ENCODE measurements around the gene SLC31A1. TPM values are rescaled to one million over a fixed set of nuclear protein-coding genes. Genes with fewer than 3 reads are reported as not detected.
"Not testable (repeated sequence)": the region's sequence is repeated elsewhere in the genome, so short reads cannot be mapped to it uniquely, and the experiment has no call there.

The SLC31A1 gene
- total and polyA plus RNA-seq, 5 donors, result 6.0 to 20.7 (median 13.3) TPM

GRCh38 chr9:113241161-113241560, 19.8 kb downstream of the SLC31A1 start:
- no peaks in the 10 kb centered on the region for H3K27me3 ChIP-seq (ENCODE audit: control insufficient read depth, insufficient read depth)
- DNase-seq (no peak), ATAC-seq (no peak)
- no peak overlapping the region for H3K4me3 ChIP-seq (ENCODE audit: low read length)
- intact Hi-C loops (cut with DNase I), result no loop called here
- H3K27ac ChIP-seq (ENCODE audit: low read length), result no peak overlapping the region
- WGBS, result 98% methylated on average over 2 of the region's 2 CpGs
- H3K4me1 ChIP-seq (ENCODE audit: control insufficient read depth, insufficient read depth, low read length), result no peaks in the 10 kb centered on the region
- H3K9me3 ChIP-seq (ENCODE audit: control insufficient read depth, low read length), result no peaks in the 10 kb centered on the region

GRCh38 chr9:113244556-113244955, 23.2 kb downstream of the SLC31A1 start:
- no peak for DNase-seq
- ATAC-seq, result no peak
- Histone ChIP-seq H3K4me1 (ENCODE audit: control insufficient read depth, insufficient read depth, low read length) (no peaks in the 10 kb centered on the region), H3K27ac (ENCODE audit: low read length) (no peak overlapping the region), H3K9me3 (ENCODE audit: control insufficient read depth, low read length) (no peaks in the 10 kb centered on the region), H3K27me3 (ENCODE audit: control insufficient read depth, insufficient read depth) (no peaks in the 10 kb centered on the region), H3K4me3 (ENCODE audit: low read length) (no peak overlapping the region)
- intact Hi-C loops (cut with DNase I), result no loop called here
- 91% methylated on average over 2 of the region's 2 CpGs for WGBS

- intact Hi-C loops (cut with DNase I), result no loop called here
- DNase-seq (no peak), ATAC-seq (no peak)
- H3K27me3 ChIP-seq (ENCODE audit: control insufficient read depth, insufficient read depth), result no peaks in the 10 kb centered on the region
- WGBS, result 89% methylated on average over 4 of the region's 4 CpGs
- H3K4me3 ChIP-seq (ENCODE audit: low read length), result no peak overlapping the region
- no peak overlapping the region for H3K27ac ChIP-seq (ENCODE audit: low read length)
- no peaks in the 10 kb centered on the region for H3K9me3 ChIP-seq (ENCODE audit: control insufficient read depth, low read length)
- H3K4me1 ChIP-seq (ENCODE audit: control insufficient read depth, insufficient read depth, low read length), result no peaks in the 10 kb centered on the region
Observed at GRCh38 chr9:113245894-113246293, 24.6 kb downstream of the SLC31A1 start.

GRCh38 chr9:113246928-113247327, 25.6 kb downstream of the SLC31A1 start:
- intact Hi-C loops (cut with DNase I), result no loop called here
- DNase-seq (no peak), ATAC-seq (no peak)
- no peaks in the 10 kb centered on the region for H3K4me1 ChIP-seq (ENCODE audit: control insufficient read depth, insufficient read depth, low read length)
- no peak overlapping the region for H3K4me3 ChIP-seq (ENCODE audit: low read length)
- no peak overlapping the region for H3K27ac ChIP-seq (ENCODE audit: low read length)
- no peaks in the 10 kb centered on the region for H3K9me3 ChIP-seq (ENCODE audit: control insufficient read depth, low read length)
- 82% methylated on average over 6 of the region's 6 CpGs for WGBS
- H3K27me3 ChIP-seq (ENCODE audit: control insufficient read depth, insufficient read depth), result no peaks in the 10 kb centered on the region

GRCh38 chr9:113247640-113248039, 26.3 kb downstream of the SLC31A1 start:
- Histone ChIP-seq H3K4me3 (ENCODE audit: low read length) (no peak overlapping the region), H3K4me1 (ENCODE audit: control insufficient read depth, insufficient read depth, low read length) (no peaks in the 10 kb centered on the region), H3K9me3 (ENCODE audit: control insufficient read depth, low read length) (no peaks in the 10 kb centered on the region), H3K27ac (ENCODE audit: low read length) (no peak overlapping the region), H3K27me3 (ENCODE audit: control insufficient read depth, insufficient read depth) (no peaks in the 10 kb centered on the region)
- intact Hi-C loops (cut with DNase I), result no loop called here
- DNase-seq (no peak), ATAC-seq (no peak)

- H3K27ac ChIP-seq (ENCODE audit: low read length); H3K27me3 ChIP-seq (ENCODE audit: control insufficient read depth, insufficient read depth); ATAC-seq; H3K4me3 ChIP-seq (ENCODE audit: low read length); DNase-seq; H3K4me1 ChIP-seq (ENCODE audit: control insufficient read depth, insufficient read depth, low read length); intact Hi-C loops (cut with DNase I); H3K9me3 ChIP-seq (ENCODE audit: control insufficient read depth, low read length): not testable (repeated sequence)
- WGBS, result 97% methylated on average over 2 of the region's 2 CpGs
Observed at GRCh38 chr9:113249661-113250060, 28.3 kb downstream of the SLC31A1 start.

- Histone ChIP-seq H3K9me3 (ENCODE audit: control insufficient read depth, low read length) (no peaks in the 10 kb centered on the region), H3K4me3 (ENCODE audit: low read length) (no peak overlapping the region), H3K27me3 (ENCODE audit: control insufficient read depth, insufficient read depth) (no peaks in the 10 kb centered on the region), H3K27ac (ENCODE audit: low read length) (no peak overlapping the region), H3K4me1 (ENCODE audit: control insufficient read depth, insufficient read depth, low read length) (no peaks in the 10 kb centered on the region)
- 98% methylated on average over 2 of the region's 2 CpGs for WGBS
- DNase-seq (no peak), ATAC-seq (no peak)
- intact Hi-C loops (cut with DNase I), result no loop called here
Observed at GRCh38 chr9:113250807-113251206, 29.5 kb downstream of the SLC31A1 start.

- no peak overlapping the region for H3K4me3 ChIP-seq (ENCODE audit: low read length)
- no peak for ATAC-seq
- WGBS, result 98% methylated on average over 1 of the region's 1 CpG
Observed at GRCh38 chr9:113254991-113255390, 33.6 kb downstream of the SLC31A1 start.

GRCh38 chr9:113255438-113255837, 34.1 kb downstream of the SLC31A1 start:
- ATAC-seq, result peak in 1 of 2 donors; percentile 31
- intact Hi-C loops (cut with DNase I), result no loop called here
- Histone ChIP-seq H3K9me3 (ENCODE audit: control insufficient read depth, low read length) (no peaks in the 10 kb centered on the region), H3K4me1 (ENCODE audit: control insufficient read depth, insufficient read depth, low read length) (no peaks in the 10 kb centered on the region), H3K27me3 (ENCODE audit: control insufficient read depth, insufficient read depth) (no peaks in the 10 kb centered on the region), H3K4me3 (ENCODE audit: low read length) (no peak overlapping the region), H3K27ac (ENCODE audit: low read length) (no peak overlapping the region)
- DNase-seq, result no peak
- 88% methylated on average over 6 of the region's 6 CpGs for WGBS

More at GRCh38 chr9:113254991-113255390, 33.6 kb downstream of the SLC31A1 start:
- H3K27me3 ChIP-seq (ENCODE audit: control insufficient read depth, insufficient read depth), result no peaks in the 10 kb centered on the region
- H3K4me1 ChIP-seq (ENCODE audit: control insufficient read depth, insufficient read depth, low read length), result no peaks in the 10 kb centered on the region
- H3K9me3 ChIP-seq (ENCODE audit: control insufficient read depth, low read length), result no peaks in the 10 kb centered on the region
- intact Hi-C loops (cut with DNase I), result no loop called here
- DNase-seq, result no peak
- H3K27ac ChIP-seq (ENCODE audit: low read length), result no peak overlapping the region

- intact Hi-C loops (cut with DNase I), result no loop called here
- Histone ChIP-seq H3K27ac (ENCODE audit: low read length) (no peak overlapping the region), H3K27me3 (ENCODE audit: control insufficient read depth, insufficient read depth) (no peaks in the 10 kb centered on the region), H3K4me3 (ENCODE audit: low read length) (no peak overlapping the region), H3K4me1 (ENCODE audit: control insufficient read depth, insufficient read depth, low read length) (no peaks in the 10 kb centered on the region), H3K9me3 (ENCODE audit: control insufficient read depth, low read length) (no peaks in the 10 kb centered on the region)
- 93% methylated on average over 3 of the region's 3 CpGs for WGBS
- ATAC-seq, result no peak
- no peak for DNase-seq
Observed at GRCh38 chr9:113257863-113258262, 36.5 kb downstream of the SLC31A1 start.

- intact Hi-C loops (cut with DNase I), result no loop called here
- no peak overlapping the region for H3K4me3 ChIP-seq (ENCODE audit: low read length)
- no peaks in the 10 kb centered on the region for H3K9me3 ChIP-seq (ENCODE audit: control insufficient read depth, low read length)
- DNase-seq (no peak), ATAC-seq (no peak)
- WGBS, result 42% methylated on average over 1 of the region's 1 CpG
- no peak overlapping the region for H3K27ac ChIP-seq (ENCODE audit: low read length)
- H3K27me3 ChIP-seq (ENCODE audit: control insufficient read depth, insufficient read depth), result no peaks in the 10 kb centered on the region
- no peaks in the 10 kb centered on the region for H3K4me1 ChIP-seq (ENCODE audit: control insufficient read depth, insufficient read depth, low read length)
Observed at GRCh38 chr9:113258282-113258681, 36.9 kb downstream of the SLC31A1 start.

GRCh38 chr9:113261917-113262671, 40.8 kb downstream of the SLC31A1 start:
- DNase-seq (no peak), ATAC-seq (no peak)
- WGBS, result 87% methylated on average over 1 of the region's 1 CpG
- Histone ChIP-seq H3K4me1 (ENCODE audit: control insufficient read depth, insufficient read depth, low read length) (no peaks in the 10 kb centered on the region), H3K4me3 (ENCODE audit: low read length) (no peak overlapping the region), H3K9me3 (ENCODE audit: control insufficient read depth, low read length) (no peaks in the 10 kb centered on the region), H3K27me3 (ENCODE audit: control insufficient read depth, insufficient read depth) (no peaks in the 10 kb centered on the region), H3K27ac (ENCODE audit: low read length) (no peak overlapping the region)
- intact Hi-C loops (cut with DNase I), result no loop called here

Measured in right cardiac atrium (tissue), 5 donors.